ENCODE results near the gene NUDT10.

DNA sequence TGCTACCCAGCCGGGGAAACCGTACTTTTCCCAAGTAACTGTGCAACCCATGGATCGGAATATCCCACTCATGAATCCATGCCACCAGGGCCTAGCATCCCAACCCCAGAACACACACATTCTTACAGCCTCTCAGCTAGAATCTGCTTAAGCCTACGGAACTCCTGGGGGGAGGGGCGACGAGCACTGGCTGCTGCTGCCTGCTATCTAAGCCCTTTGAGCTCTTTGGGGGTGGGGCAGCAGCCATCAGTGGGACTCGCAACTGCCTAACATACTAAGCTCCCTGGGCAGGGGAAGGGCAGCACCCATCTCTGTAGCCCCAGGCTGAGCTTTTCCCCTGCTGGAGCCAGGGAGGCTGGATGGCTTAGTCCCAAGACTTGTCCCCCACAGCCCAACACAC, 28.6 kb downstream of the NUDT10 start:
- TF ChIP-seq, protein P1, sequence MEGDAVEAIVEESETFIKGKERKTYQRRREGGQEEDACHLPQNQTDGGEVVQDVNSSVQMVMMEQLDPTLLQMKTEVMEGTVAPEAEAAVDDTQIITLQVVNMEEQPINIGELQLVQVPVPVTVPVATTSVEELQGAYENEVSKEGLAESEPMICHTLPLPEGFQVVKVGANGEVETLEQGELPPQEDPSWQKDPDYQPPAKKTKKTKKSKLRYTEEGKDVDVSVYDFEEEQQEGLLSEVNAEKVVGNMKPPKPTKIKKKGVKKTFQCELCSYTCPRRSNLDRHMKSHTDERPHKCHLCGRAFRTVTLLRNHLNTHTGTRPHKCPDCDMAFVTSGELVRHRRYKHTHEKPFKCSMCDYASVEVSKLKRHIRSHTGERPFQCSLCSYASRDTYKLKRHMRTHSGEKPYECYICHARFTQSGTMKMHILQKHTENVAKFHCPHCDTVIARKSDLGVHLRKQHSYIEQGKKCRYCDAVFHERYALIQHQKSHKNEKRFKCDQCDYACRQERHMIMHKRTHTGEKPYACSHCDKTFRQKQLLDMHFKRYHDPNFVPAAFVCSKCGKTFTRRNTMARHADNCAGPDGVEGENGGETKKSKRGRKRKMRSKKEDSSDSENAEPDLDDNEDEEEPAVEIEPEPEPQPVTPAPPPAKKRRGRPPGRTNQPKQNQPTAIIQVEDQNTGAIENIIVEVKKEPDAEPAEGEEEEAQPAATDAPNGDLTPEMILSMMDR (IDR thresholded peaks at IDR 0.05; ENCODE audit: insufficient read depth, low read depth, low read length): no peak
- TF ChIP-seq EZH2 (IDR thresholded peaks at IDR 0.05; ENCODE audit: insufficient read depth, low read length): no peak

Data from astrocyte (in vitro differentiated cells and primary cell).